ENCODE data around the gene VIPR1.
A peak's percentile ranks its signal among the peaks of the same experiment; 100 is the strongest.

The VIPR1 gene

GRCh38 chr3:42518800-42519567 is 16.5 kb downstream of the VIPR1 start:
- H3K36me3 ChIP-seq (replicated peaks): no peaks in the 10 kb centered on the region

GRCh38 chr3:42519568-42519962 is 17.1 kb downstream of the VIPR1 start:
- Histone ChIP-seq H3K36me3 (replicated peaks) (no peaks in the 10 kb centered on the region), H3K4me3 (ENCODE audit: low read depth, low read length) (no peak overlapping the region), H3K27ac (no peak overlapping the region), H3K27me3 (replicated peaks) (no peaks in the 10 kb centered on the region)
- no peak for DNase-seq
- in situ Hi-C loops (cut with HindIII; ENCODE audit: low pct_ligation_motif_present, low sequenced_read_pairs): no loop called here
- no peak for TF ChIP-seq CTCF (IDR thresholded peaks at IDR 0.05; ENCODE audit: low read depth, low read length, missing control alignments)

More at GRCh38 chr3:42518800-42519567, 16.5 kb downstream of the VIPR1 start:
- peak; percentile 32 for TF ChIP-seq CTCF (IDR thresholded peaks at IDR 0.05; ENCODE audit: low read depth, low read length, missing control alignments)
- no peaks in the 10 kb centered on the region for H3K27me3 ChIP-seq (replicated peaks)
- in situ Hi-C loops (cut with HindIII; ENCODE audit: low pct_ligation_motif_present, low sequenced_read_pairs): no loop called here
- no peak overlapping the region for H3K4me3 ChIP-seq (ENCODE audit: low read depth, low read length)
- DNase-seq: no peak
- H3K27ac ChIP-seq: no peak overlapping the region

GRCh38 chr3:42520336-42520735 is 17.9 kb downstream of the VIPR1 start:
- H3K27me3 ChIP-seq (replicated peaks): no peaks in the 10 kb centered on the region
- no peak for DNase-seq
- H3K36me3 ChIP-seq (replicated peaks): no peaks in the 10 kb centered on the region
- TF ChIP-seq CTCF (IDR thresholded peaks at IDR 0.05; ENCODE audit: low read depth, low read length, missing control alignments): no peak
- in situ Hi-C loops (cut with HindIII; ENCODE audit: low pct_ligation_motif_present, low sequenced_read_pairs): no loop called here
- no peak overlapping the region for H3K4me3 ChIP-seq (ENCODE audit: low read depth, low read length)
- H3K27ac ChIP-seq: no peak overlapping the region

- in situ Hi-C loops (cut with HindIII; ENCODE audit: low pct_ligation_motif_present, low sequenced_read_pairs): no loop called here
- Histone ChIP-seq H3K36me3 (replicated peaks) (no peaks in the 10 kb centered on the region), H3K4me3 (ENCODE audit: low read depth, low read length) (no peak overlapping the region), H3K27ac (no peak overlapping the region), H3K27me3 (replicated peaks) (no peaks in the 10 kb centered on the region)
- no peak for TF ChIP-seq CTCF (IDR thresholded peaks at IDR 0.05; ENCODE audit: low read depth, low read length, missing control alignments)
- no peak for DNase-seq
These were observed 18.5 kb downstream of the VIPR1 start for GRCh38 chr3:42520906-42521305.

GRCh38 chr3:42524751-42525150 is 22.3 kb downstream of the VIPR1 start:
- Histone ChIP-seq H3K4me3 (ENCODE audit: low read depth, low read length) (no peak overlapping the region), H3K27me3 (replicated peaks) (no peaks in the 10 kb centered on the region), H3K36me3 (replicated peaks) (no peaks in the 10 kb centered on the region), H3K27ac (no peak overlapping the region)
- no peak for TF ChIP-seq CTCF (IDR thresholded peaks at IDR 0.05; ENCODE audit: low read depth, low read length, missing control alignments)
- DNase-seq: no peak
- in situ Hi-C loops (cut with HindIII; ENCODE audit: low pct_ligation_motif_present, low sequenced_read_pairs): no loop called here

GRCh38 chr3:42525212-42525611 is 22.8 kb downstream of the VIPR1 start:
- Histone ChIP-seq H3K27ac (no peak overlapping the region), H3K4me3 (ENCODE audit: low read depth, low read length) (no peak overlapping the region), H3K36me3 (replicated peaks) (no peaks in the 10 kb centered on the region), H3K27me3 (replicated peaks) (no peaks in the 10 kb centered on the region)
- no peak for DNase-seq
- no peak for TF ChIP-seq CTCF (IDR thresholded peaks at IDR 0.05; ENCODE audit: low read depth, low read length, missing control alignments)
- in situ Hi-C loops (cut with HindIII; ENCODE audit: low pct_ligation_motif_present, low sequenced_read_pairs): no loop called here

All from brain microvascular endothelial cell (primary cell).